Fibroblast of the aortic adventitia (primary cell): ENCODE results near the gene IL17F. TPM values are rescaled to one million over a fixed set of nuclear protein-coding genes. Genes with fewer than 3 reads are reported as not detected.

ENCODE experiments used
- DNase-seq: peaks from one replicate; pipeline ENCODE4 v3.0.0-alpha.2; 2010; ENCODE audit warnings: low read depth
- H3K4me3 ChIP-seq: 2 replicates; pipeline ENCODE4 v1.5.1; 2011; ENCODE audit warnings: low read depth, mild to moderate bottlenecking, control low read depth, low read length, moderate library complexity
- CTCF ChIP-seq: IDR thresholded peaks from 2 replicates; pipeline ENCODE4 v1.5.1; 2011; ENCODE audit warnings: mild to moderate bottlenecking, low read length, control low read depth, inconsistent platforms; ENCODE audit not compliant: insufficient read depth
- total RNA-seq: library from RNA; depleted of rRNA; stranded (reverse); fragments of >200 nt; gene quantifications from 2 replicates; pipeline ENCODE4 v1.2.3, GENCODE V29; 2012; ENCODE audit warnings: low replicate concordance

IL17F gene
- total RNA-seq, 1 donor = not detected

GRCh38 chr6:52262620-52263344 is 18.5 kb upstream of the IL17F start:
- DNase-seq = no peak
- no peak overlapping the region for H3K4me3 ChIP-seq
- no peak for TF ChIP-seq CTCF

GRCh38 chr6:52261229-52261628 is 16.9 kb upstream of the IL17F start:
- no peak for TF ChIP-seq CTCF
- no peak overlapping the region for H3K4me3 ChIP-seq
- peak; percentile 56 for DNase-seq

GRCh38 chr6:52260634-52261033 is 16.3 kb upstream of the IL17F start:
- no peak for TF ChIP-seq CTCF
- no peak for DNase-seq
- no peak overlapping the region for H3K4me3 ChIP-seq

GRCh38 chr6:52255434-52255833 is 11.1 kb upstream of the IL17F start:
- TF ChIP-seq CTCF = no peak
- H3K4me3 ChIP-seq = no peak overlapping the region
- no peak for DNase-seq

- TF ChIP-seq CTCF = no peak
- DNase-seq = no peak
- H3K4me3 ChIP-seq = no peak overlapping the region
These were observed 10.6 kb upstream of the IL17F start for GRCh38 chr6:52254731-52255378.

- DNase-seq = peak; percentile 45
- no peak overlapping the region for H3K4me3 ChIP-seq
- no peak for TF ChIP-seq CTCF
These were observed 9.2 kb upstream of the IL17F start for GRCh38 chr6:52253494-52253893.
